Embryonic facial prominence (tissue), 1 donor: Measurements from ENCODE around the gene ATG7.
A peak's percentile ranks its signal among the peaks of the same experiment; 100 is the strongest.
"Not testable (repeated sequence)": the region's sequence is repeated elsewhere in the genome, so short reads cannot be mapped to it uniquely, and the experiment has no call there.

ENCODE experiments used
- DNase-seq: peaks from one replicate; pipeline ENCODE4 v3.0.0-alpha.2; 2016; ENCODE audit errors: extremely low spot score

Gene ATG7

DNA sequence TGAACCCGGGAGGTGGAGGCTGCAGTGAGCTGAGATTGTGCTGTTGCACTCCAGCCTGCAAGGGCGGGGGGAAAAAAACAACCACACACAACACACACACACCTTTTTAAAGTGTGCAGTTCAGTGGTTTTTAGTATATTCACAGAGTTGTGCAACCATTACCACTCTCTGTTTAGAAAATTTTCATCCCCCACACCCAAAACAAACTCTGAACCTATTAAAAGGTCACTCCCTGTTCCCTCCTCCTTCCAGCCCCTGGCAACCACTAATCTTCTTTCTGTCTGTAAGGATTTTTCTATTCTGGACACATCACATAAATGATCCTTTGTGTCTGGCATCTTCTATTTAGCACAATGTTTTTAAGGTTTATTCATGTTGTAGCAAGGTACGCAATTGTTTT is 159.1 kb downstream of the ATG7 start:
- no peak for DNase-seq

GRCh38 chr3:11434017-11434526 is 161.9 kb downstream of the ATG7 start:
- DNase-seq = peak; percentile 61

DNA sequence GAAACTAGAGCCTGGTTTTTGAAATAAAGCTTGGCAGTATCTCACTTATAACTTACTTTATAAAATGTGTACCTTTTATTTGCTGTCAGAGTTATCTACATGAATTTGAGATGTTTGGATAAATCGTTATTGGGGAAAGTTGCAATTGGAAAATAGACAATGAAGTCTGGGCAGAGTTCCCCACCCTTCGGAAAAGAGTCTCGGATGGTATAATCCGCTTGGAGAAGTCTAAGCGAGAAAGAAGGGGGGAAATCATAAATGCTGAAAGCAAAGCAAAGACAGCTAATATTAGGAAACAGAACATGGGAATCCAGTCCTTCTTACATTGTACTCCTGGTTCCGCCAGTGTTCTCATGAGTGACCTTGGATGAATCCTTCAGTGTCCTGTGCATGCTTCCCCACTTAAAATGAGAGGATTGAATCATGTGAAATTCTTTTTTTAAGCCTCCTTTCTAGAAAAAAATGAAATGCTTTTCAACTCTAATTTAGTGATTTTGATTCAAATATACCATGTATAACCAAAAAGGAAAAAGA is 162.4 kb downstream of the ATG7 start:
- no peak for DNase-seq

DNA sequence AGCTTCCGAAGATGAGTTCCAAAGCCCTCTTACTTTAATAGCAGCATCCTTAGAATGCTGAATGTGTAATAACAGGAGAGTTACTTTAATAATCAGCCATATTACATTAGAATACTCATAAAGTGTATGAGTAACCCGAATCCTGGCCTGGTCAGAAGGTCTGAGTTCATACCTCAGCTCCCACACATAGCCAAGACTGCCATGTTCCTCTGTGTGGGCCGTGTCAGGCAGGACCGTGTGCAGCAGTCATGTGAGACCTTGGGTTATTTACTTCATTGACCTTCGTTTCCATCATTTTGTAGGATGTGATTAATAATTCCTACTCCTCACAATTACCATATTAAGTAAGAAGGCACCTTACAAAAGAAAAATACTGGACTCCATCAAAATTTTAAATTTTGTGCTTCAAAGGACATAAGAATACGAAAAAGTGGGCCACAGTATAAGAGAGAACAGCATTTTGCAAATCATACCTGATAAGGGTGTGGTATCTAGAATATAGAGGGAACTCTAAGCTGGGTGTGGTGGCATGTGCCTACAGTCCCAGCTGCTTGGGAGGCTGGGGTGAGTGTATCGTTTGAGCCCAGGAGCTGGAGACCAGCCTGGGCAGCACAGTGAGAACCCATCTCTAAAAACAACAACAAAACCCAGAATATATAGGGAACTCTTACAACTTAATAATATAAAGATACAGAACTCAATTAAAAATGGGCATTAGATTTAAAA is 163.4 kb downstream of the ATG7 start:
- DNase-seq = no peak

DNA sequence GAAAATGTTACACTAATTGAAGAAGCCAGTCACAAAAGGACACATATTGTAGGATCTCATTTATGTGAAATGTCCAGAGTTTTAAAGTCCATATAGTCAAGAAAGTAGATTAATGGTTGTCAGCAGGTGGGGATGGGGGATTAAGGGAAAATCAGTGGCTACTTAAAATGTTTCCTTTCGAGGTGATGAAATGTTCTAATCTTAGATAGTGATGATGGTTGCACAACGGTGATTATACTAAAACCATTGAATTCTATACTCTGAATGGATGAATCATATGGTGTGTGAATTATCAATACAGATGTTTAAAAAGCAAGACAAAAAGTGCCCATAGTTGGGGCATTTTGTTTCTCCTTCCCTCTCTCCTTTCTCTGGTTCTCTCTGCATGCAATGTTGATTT is 164.6 kb downstream of the ATG7 start:
- DNase-seq = no peak

DNA sequence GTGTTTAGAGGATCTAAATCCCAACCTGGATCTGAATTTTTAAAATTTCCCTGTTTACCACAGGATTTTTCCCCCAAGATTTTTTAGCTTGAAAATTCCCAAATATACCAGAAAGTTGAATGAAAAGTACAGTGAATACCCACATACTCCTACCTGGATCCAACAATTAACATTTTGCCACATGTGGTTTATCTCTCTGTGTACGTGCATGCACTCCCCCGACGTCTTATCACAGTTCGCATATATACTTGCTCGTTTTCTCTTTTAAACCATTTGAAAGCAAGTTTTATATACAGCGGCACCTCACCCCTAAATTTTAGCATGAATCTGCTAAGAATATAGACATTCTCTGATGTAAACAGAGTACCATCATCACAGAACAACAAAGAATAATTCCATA is 165.3 kb downstream of the ATG7 start:
- no peak for DNase-seq

- DNase-seq = no peak
Measured at GRCh38 chr3:11438646-11439045, 166.4 kb downstream of the ATG7 start.

DNA sequence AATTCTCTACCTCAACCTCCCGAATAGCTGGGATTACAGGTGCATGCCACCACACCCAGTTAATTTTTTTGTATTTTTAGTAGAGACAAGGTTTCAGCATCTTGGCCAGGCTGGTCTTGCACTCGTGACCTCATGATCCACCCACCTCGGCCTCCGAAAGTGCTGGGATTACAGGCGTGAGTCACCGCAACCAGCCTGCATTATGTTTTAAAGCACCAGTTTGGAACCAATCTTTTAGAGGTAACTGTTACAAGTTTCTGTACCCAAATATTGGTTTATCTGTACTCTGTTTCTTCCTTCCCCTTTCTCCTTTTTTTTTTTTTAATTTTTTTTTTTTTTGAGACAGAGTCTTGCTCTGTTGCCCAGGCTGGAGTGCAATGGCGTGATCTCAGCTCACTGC is 169.1 kb downstream of the ATG7 start:
- not testable (repeated sequence) for DNase-seq

DNA sequence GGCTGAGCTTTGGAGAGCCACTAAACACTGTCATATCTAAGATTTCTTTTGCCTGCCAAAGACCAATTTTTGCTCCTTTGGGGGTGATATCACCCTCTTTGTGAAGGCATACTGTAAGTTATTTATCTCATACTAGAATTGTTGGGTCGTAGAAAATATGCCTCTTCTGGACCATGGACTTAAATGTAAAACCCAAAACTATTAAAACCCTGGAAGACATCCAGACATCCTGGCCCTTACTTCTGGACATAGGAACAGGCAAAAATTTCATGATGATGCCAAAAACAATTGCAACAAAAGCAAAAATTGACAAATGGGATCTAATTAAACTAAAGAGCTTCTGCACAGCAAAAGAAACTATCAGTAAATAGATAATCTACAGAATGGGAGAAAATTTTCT is 172.2 kb downstream of the ATG7 start:
- DNase-seq = no peak

GRCh38 chr3:11445193-11445592 is 173.0 kb downstream of the ATG7 start:
- DNase-seq = not testable (repeated sequence)

GRCh38 chr3:11445883-11446282 is 173.7 kb downstream of the ATG7 start:
- DNase-seq = no peak

- no peak for DNase-seq
Measured at GRCh38 chr3:11447584-11448200, 175.5 kb downstream of the ATG7 start.

DNA sequence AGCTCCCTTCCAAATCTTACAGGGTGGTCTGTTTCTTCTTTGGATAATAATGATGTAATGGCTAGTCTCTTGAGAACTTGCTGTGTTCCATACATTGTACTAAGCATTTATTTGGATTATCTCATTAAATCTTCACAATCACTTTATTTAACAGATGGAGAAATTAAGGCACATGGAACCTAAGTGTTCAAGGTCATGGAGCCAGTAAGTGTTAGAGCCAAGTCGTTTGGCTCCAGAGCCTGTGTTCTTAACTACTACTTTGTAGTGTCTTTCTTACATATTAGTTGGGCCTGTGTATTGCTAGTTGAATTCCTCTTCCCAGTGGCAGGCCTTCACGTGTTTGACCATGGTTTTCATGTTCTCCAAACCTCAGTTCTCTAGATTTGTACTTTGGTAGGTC is 177.8 kb downstream of the ATG7 start:
- DNase-seq = no peak

DNA sequence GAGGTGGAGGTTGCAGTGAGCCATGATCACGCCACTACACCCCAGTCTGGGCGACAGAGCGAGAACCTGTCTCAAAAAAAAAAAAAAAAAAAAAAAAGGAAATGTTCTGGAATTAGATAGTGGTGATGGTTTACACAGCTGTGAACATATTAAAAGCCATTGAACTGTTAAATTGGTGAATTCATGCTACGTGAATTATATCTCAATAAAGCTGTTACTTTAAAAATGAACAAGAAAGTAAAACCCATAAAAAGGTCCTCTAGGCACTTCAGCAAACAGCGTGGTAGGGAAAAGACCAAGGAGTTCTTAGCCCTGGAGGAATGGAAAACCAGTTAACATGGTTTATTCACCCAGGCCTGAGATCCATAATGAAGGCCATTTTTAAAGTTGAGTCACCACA is 180.1 kb downstream of the ATG7 start:
- no peak for DNase-seq

- DNase-seq = no peak
Measured at GRCh38 chr3:11452885-11453847, 181.0 kb downstream of the ATG7 start.

GRCh38 chr3:11455956-11456355 is 183.8 kb downstream of the ATG7 start:
- no peak for DNase-seq

DNA sequence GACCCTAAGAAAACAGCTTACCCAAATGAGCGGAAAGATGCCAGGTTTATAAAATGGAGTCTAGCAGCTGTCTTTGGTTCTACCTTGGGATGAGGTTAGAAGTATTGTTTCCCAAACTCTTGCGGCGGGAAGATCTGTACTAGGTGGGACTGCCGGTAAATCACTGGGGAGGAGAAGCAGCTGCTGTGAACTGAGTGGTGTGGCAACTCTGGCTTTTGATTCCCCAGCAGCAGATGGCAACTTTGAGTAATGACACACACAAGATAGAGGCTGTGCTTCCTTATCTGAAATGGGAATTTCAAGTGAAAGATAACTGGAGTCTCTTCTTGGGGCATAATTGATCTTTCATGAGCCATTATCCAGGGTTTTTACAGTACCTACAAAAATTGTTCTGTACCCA is 184.9 kb downstream of the ATG7 start:
- DNase-seq = no peak

- no peak for DNase-seq
Measured at GRCh38 chr3:11459186-11459824, 187.1 kb downstream of the ATG7 start.

- no peak for DNase-seq
Measured at GRCh38 chr3:11461226-11461625, 189.0 kb downstream of the ATG7 start.

- DNase-seq = not testable (repeated sequence)
Measured at GRCh38 chr3:11462673-11463072, 190.5 kb downstream of the ATG7 start.

DNA sequence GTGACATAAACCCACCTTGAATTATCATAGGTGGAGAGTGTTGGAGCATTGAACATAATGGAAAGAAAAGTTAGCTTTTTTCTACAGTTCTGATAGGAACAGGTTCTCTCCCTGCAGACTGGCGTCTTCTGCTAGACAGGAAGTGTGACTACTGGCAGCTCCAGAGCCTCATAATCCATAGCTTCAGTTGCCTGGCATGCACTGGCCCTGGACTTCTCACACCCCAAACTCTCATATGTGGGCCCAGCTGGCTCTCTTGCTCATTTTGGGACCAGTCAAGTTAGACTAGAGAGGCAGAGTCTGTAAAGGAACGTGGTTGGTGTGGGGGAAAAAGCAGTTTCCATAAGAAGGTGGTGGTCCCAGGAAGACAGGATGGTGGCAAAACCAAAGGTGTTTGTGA is 191.4 kb downstream of the ATG7 start:
- DNase-seq = no peak

DNA sequence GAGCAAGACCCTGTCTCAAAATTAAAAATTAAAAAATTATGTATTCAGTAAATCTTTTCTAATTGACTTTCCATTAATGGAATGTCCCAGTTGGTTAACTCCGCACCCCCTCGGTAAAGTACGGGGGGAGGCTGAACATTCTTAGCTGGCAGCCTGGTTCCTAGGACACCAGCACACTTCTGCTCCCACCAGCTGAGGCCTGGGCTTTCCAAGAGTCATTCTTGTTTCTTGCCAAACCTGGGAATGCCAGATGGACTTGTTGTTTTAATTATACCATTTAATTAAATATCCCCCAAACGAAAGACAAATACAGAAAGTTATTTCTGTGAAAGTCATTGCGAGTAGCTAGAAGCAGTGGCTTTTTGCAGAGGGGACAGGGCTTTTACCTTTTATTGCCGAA is 192.2 kb downstream of the ATG7 start:
- DNase-seq = no peak
